ENCODE measurements around the gene TREX2. TPM values are rescaled to one million over a fixed set of nuclear protein-coding genes. Genes with fewer than 3 reads are reported as not detected.

Gene TREX2
- polyA plus RNA-seq, 1 of the 3 experiments (the other 2 are of a cell fraction): 0.76 TPM

- TF ChIP-seq CHD2 (IDR thresholded peaks at IDR 0.05; ENCODE audit: low read length, partially characterized antibody): no peak
- no peak for TF ChIP-seq YY1 (IDR thresholded peaks at IDR 0.05; ENCODE audit: low read depth)
- no peak for TF ChIP-seq RFX5 (IDR thresholded peaks at IDR 0.05; ENCODE audit: low read length)
- TF ChIP-seq MXI1 (IDR thresholded peaks at IDR 0.05; ENCODE audit: low read depth, low read length): no peak
- no peak for TF ChIP-seq RCOR1 (IDR thresholded peaks at IDR 0.05; ENCODE audit: low read length)
These were observed 17.2 kb upstream of the TREX2 start (continued) for GRCh38 chrX:153463031-153463430.

GRCh38 chrX:153462291-153462690 lies 16.4 kb upstream of the TREX2 start:
- Histone ChIP-seq H3K36me3 (replicated peaks in 1 of 2; ENCODE audit: control insufficient read depth in 1 of 2, insufficient read depth in 2 of 2, low read length in 1 of 2) (peaks cover 0 to 6% of the 10 kb centered on the region in 2 experiments), H3K4me3 (ENCODE audit: low read depth in 2 of 2, low read length in 1 of 2) (no peak overlapping the region), H3K9ac (no peak overlapping the region), H3K9me3 (no peaks in the 10 kb centered on the region), H3K27ac (ENCODE audit: low read depth in 2 of 2, low read length in 1 of 2) (no peak overlapping the region), H3F3A (replicated peaks; ENCODE audit: insufficient read depth) (peaks cover 3% of the 10 kb centered on the region), H3K4me1 (ENCODE audit: control insufficient read depth in 1 of 2, insufficient read depth in 2 of 2, low read depth in 1 of 2, low read length in 1 of 2) (peaks cover 0 to 1% of the 10 kb centered on the region in 2 experiments; a peak in 1 of 4 replicates), H3K27me3 (ENCODE audit: insufficient read depth) (no peaks in the 10 kb centered on the region; the same call in 1 of the 2 replicates), H3K9me2 (no peaks in the 10 kb centered on the region), H2AFZ (ENCODE audit: low read depth) (no peak overlapping the region), H3K79me2 (ENCODE audit: insufficient read depth) (no peaks in the 10 kb centered on the region), H4K20me1 (ENCODE audit: insufficient read depth) (no peaks in the 10 kb centered on the region), H3K4me2 (no peak overlapping the region)
- ChIA-PET POLR2A (no interaction called here), CTCF (interaction anchor here (1.2 to 3.3 kb wide), 4 partner anchors 10 to 429 kb away, joined by 3 to 63 read pairs (median 16); partner anchors contain the start of gene HAUS7)
- DNase-seq: no peak
- WGBS (ENCODE audit: low lambda C conversion rate): no CpG with 5 or more reads among the region's 10 CpGs
- TF ChIP-seq USF2 (IDR thresholded peaks at IDR 0.05; ENCODE audit: borderline replicate concordance, low read depth, low read length) (no peak), ELF1 (IDR thresholded peaks at IDR 0.05) (no peak), TCF12 (IDR thresholded peaks at IDR 0.05) (no peak), CHD2 (IDR thresholded peaks at IDR 0.05; ENCODE audit: low read length, partially characterized antibody) (no peak), SMC3 (IDR thresholded peaks at IDR 0.05; ENCODE audit: low read depth, low read length) (no peak), YY1 (IDR thresholded peaks at IDR 0.05; ENCODE audit: low read depth) (no peak), RCOR1 (IDR thresholded peaks at IDR 0.05; ENCODE audit: low read length) (no peak), TEAD4 (IDR thresholded peaks at IDR 0.05; ENCODE audit: borderline replicate concordance, insufficient read depth) (no peak), ZBTB33 (IDR thresholded peaks at IDR 0.05; ENCODE audit: borderline replicate concordance, low read depth) (no peak), MXI1 (IDR thresholded peaks at IDR 0.05; ENCODE audit: low read depth, low read length) (no peak), MAX (IDR thresholded peaks at IDR 0.05; ENCODE audit: low read depth) (no peak), RAD21 (IDR thresholded peaks at IDR 0.05; ENCODE audit: low read length) (no peak), USF1 (IDR thresholded peaks at IDR 0.05; ENCODE audit: borderline replicate concordance, low read depth) (no peak), EP300 (IDR thresholded peaks at IDR 0.05; ENCODE audit: borderline replicate concordance in 1 of 2, low read depth in 1 of 2, low read length in 1 of 2) (no peak), FOXJ3 (CRISPR knock-in tag; IDR thresholded peaks at IDR 0.05) (no peak), NRF1 (IDR thresholded peaks at IDR 0.05; ENCODE audit: low read depth, low read length) (no peak), RFX5 (IDR thresholded peaks at IDR 0.05; ENCODE audit: low read length) (no peak), POLR2AphosphoS5 (IDR thresholded peaks at IDR 0.05; ENCODE audit: low read depth, low read length) (no peak), REST (IDR thresholded peaks at IDR 0.05; ENCODE audit: low read depth, low read length) (no peak), PBX3 (IDR thresholded peaks at IDR 0.05) (no peak)
